NCI-H82 (cell line): ENCODE results near the gene PSMB3.

Experiments used
- DNase-seq: peaks from one replicate; lab custom pipeline; 2025; lab: John Stamatoyannopoulos, UW

The PSMB3 gene

DNA sequence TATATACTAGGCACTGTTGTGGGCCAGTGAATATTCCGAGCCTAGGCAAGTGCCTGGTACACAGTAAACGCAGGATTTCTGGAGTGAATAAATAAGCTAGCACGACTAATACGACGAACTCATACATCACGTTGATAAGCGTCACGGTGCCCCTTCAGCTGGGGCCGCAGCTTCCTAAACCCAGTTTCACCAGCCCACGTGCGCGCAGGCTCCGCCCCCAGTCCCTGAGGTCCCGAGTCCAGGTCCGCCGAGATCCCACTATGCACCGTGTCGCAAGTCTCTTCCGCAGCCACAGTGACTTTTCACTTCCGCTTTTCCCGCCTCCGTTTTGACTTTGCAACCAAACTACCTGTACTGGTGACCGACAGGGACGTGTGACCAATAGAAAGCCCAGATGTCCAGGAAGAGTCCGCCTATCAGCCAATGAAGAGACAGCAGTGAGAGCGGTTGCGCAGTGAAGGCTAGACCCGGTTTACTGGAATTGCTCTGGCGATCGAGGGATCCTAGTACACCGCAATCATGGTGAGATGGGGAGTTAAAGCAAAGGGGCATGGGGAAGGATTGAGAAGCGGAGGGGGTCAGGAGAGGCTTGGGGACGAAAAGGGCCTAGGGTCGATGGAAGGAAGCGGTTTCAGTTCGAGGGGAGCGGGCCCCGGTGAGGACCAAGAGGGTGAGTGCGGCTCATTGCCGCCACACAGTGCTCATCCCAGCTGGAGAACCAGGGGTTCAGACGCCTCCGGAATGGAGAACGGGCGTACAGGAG, at the start of gene PSMB3:
TSS of gene PSMB3 (plus strand) at position 434 of the 763 bp plus-strand sequence. CDS start at position 520, 86 bp downstream.
- DNase-seq, result peak; percentile 100

DNA sequence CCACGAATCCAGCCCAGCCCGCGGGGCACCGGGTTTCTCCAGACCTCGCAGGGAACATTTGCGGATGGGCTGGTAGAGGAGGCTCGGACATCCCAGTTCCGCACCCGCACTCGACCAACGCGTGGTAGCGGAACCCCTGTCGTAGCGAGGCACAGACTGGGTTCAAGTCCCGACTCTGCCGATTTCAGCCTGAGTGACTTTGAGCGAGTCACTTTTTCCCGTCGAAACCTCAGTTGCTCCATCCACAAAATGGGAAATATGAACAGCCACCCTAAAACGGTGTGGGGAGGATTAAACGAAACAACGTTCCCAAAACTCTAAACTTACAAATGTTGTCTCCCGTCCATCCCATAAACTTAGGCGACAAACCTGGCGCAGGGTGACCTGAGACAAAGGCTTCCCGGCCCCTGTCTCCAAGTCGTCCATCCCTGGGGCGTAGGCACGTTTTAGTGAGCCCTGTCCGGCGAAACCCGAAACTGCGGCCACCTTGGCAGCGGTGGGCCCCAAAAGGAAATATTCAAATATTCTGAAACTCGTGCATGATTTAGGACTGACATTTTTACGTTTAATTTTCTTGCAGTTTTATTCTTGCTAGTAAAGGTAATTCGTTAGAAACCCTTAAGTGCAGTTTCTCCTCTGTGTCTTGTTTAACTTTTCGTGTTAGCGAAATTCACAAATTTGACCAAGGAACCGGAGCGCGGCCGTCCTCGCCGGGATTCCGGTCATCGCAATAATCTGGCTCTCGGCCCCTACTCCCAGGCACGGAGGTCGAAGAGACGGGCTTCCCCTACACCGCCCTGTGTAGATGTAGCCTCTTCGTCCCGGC, 49.4 kb upstream of the PSMB3 start:
- DNase-seq, result no peak

DNA sequence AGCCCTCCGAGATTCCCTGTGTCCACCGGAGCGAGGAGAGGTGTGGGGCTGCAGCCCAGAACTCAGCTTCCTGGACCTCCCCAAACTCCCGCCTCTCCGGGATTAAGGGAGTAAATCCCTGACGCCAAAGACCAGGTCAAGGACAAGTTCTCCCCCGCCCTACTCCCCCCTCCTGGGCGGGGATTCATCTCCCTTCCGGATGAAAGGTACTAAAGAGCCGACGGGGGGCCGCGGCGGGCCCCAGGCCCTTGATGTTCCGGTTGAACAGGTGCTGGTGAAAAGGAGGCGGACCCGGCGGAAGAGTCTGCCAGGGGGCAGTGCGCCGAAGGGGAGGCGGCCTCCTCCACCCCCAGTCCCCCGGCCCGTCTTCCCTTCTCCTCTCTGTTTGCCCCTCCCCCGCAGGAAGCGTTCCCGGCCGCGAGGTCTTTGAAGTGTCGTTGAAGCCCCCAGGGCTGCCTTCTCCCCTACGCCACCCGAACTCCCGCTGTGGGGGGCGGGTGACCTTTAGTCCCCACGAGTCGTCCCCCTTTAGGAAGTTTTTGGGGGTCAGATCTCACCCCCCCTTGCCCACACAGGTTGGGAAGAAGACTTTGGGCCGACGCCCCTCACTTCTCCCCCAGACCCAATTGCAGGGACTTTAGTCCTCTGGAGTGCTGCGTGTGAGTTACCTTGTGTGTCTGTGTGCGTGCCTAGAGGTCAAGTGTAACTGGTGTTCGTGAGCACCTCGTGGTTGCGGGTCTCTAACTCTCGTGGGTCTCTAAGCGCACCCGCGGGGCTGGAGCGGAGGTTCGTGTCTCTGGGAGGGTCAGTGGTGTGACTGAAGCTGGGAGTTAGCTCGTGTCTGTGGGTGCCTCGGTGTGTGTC, 48.6 kb upstream of the PSMB3 start:
- DNase-seq, result peak; percentile 99

DNA sequence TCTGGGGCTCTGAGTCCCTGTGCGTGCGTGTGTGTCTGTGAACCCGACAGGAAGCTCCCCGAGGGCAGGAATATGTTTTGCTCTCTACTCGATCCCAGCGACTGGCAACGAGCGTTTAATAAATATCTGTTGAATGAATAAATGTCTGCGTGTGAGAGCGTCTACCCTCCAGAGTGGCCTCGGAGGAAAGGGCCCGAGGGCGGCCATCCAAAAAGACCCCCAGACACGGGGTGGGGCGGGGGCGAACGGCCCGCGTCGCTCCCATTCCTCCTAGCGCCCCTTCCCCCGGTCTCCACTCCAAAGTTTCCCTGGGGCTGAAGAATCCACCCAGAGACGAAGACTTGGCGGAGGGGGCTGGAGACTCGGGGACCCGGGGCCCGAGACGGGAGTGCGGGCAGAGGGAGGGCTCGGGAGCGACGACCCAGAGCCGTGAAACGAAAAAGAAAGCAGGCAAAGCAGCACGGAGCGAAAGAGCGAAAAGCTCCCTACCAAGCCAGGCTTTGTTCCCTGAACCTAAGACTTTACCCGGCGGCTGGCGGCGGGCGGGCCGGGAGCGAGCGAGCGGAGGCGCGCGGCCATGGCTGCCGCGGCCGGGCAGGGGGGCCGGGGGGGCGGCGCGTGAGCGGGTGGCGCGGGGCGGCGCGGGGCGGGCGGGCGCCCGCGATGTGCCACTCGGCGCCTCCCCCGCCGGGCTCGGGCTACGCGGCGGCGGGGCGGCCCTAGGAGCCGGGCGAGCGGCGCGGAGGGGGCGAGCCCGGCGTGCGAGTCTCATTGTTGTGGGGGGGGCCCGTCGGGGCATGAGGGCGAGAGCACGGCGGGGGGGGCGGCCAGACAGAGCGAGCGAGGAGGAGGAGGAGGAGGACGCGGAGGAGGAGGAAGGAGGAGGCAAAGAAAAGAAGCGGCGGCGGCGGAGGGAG, 47.7 kb upstream of the PSMB3 start, which contains the start of gene MLLT6:
TSS of gene MLLT6 (plus strand) at position 668 of the 917 bp plus-strand sequence. CDS start 360 bp downstream, outside the sequence.
- DNase-seq, result peak; percentile 86

DNA sequence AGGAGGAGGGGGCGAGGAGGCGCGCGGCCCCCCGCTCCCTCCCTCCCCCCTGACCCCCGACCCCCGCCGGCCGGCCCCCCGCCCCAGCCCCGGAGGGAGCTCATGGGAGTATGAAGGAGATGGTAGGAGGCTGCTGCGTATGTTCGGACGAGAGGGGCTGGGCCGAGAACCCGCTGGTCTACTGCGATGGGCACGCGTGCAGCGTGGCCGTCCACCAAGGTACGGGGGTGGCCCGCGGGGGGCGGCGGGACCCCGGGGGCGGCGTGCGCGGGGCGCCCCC, 47.1 kb upstream of the PSMB3 start:
- no peak for DNase-seq

DNA sequence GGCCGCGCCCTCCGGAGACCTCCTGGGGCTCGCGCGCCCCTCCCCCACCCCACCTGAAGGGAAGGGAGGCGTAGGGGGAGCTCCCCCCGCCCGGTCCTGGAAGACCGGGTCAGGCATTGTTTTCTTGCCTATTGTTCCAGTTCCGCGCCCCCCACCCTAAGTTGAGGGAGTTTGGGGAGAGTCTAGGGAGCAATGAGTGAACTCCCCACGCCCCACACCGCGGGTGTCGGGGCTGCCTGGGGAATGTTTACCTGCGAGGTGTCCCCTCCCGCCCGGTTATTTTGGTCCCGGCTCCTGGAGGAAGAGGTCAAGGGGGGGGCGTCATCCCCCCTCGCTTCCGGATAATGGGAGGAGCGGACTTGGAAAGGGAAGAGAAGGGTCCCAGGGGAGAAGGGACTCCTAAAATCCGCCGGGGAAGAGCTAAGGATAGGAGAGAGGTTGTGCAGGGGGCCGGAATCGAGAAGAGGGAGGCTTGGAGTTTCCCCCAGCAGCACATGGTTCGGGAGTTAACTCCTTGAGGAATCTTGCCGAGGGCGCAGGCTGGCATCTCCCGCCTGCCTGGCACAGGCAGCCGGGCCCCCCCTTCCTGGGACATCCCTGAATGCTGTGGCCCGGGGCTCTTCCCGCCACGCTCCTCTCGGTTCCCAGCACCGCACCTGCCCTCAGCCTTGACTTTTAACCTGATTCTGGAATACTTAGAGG, 46.6 kb upstream of the PSMB3 start:
- peak; percentile 95 for DNase-seq

DNA sequence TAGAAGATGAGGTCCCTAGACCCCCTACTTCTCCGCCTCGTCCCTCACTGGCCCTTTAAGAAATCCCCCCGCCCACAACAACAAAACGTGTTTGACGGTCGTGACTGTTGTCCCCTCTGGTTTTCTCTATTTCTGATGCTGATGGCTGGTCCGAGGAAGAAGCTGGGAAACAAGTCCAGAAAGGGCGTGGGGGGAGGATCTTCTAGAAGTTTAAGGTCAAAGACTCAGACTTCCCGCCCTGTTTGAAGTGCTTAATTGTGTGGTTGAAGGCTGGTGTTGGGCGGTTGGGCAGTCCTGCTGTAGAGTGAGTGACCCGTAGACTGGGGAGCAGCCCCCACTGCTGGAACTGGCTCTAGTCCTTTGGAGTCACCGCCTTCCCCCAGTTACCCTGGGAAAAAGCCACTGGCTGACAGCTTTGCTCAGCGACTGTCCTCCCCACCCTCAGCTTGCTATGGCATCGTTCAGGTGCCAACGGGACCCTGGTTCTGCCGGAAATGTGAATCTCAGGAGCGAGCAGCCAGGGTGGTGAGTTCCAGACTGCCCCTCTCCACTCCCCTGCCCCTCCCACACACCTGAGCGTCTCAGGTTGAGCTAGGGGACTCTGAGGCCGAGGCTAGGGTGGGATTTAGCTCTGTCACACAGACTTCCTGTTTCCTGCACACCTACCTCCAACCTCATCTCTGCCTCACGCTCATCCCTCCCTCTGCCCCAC, 45.9 kb upstream of the PSMB3 start:
- DNase-seq, result peak; percentile 54

DNA sequence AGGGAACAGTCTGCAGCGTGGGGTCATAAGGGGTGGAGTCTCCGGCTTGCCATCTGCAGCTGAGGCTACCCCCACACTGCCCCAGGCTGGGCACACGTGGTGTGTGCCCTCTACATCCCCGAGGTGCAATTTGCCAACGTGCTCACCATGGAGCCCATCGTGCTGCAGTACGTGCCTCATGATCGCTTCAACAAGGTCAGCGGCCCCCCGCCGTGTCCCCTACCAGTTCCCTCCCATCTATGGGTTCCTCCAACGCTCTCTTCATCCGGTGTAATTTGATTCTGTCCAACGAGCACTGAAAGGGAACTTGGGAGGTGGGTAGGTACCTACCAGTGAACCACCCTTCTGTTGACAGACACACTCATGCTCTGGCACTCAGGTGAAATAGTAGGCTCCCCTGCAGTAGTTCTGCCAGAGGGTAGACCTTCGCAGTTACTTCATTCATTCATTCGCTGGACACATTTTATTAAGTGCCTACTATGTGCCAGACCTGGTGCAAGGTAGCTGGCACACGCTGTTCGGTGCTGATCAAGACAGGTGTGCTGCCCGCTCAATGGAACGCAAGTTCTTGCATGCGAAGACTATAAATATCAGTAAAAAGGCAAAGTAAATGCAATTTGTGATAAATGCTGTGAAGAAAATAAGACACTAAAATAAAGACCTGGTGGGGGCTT, 44.7 kb upstream of the PSMB3 start:
- DNase-seq, result no peak

DNA sequence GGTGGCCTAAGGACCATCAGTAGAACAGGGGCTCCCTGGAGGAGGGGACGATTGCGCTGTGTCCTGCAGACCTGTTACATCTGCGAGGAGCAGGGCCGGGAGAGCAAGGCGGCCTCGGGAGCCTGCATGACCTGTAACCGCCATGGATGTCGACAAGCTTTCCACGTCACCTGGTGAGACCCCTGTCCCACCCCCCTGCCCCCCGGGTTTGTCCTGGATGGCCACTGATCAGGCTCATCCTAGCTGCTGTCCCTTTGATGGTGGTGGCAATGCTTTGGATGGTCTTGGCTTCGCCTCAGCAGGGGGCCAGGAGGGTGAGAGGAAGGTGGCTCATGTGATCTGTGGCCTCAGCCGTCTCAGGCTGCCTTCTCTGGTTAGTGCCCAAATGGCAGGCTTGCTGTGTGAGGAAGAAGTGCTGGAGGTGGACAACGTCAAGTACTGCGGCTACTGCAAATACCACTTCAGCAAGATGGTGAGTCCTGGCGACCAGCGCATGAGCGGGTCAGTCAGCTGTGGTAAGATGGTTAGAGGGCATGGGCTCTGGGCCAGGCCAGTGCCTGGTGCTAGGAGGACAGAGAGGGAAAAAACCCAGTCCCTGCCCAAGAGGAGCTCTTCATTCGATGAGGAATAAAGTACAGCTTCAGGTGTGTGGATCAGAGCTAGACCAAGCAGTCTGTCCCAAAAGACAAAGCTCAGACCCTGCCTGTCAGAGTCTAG, 43.3 kb upstream of the PSMB3 start:
- DNase-seq, result no peak

DNA sequence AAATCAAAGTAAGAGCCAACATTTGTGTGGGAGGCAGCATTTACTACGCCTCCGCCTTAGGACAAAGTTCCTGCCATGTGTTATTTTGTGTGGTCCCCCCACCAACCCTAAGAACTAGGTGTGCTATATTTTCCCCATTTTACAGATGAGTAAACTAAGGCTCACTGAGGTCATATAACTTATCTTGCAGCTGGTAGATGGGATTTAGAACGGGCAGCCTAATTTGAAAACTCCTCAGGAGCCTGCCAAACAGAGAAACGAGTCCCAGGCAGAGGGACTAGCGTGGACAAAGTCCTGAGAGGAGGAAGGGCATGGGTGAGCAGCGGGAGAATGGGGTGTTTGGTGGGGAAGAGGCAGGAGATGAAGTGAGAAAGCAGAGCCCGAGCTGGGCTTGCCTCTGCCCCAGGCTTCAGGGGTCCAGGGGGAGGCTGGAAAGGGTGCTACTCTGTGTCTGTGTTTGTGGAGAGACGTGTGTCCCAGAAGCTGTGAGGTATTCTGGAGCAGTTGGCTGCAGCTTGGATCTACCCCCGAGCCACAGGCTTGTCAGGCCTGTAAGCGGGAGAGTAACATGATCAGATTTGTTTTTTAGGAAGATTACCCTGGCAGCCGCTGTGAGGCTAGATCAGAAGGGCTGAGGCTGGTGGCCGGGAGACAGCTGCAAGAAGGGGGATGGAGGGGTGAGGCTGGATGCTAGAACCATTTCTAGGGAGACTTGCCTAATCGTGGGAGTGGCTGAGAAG, 42.5 kb upstream of the PSMB3 start:
- DNase-seq, result peak; percentile 84

DNA sequence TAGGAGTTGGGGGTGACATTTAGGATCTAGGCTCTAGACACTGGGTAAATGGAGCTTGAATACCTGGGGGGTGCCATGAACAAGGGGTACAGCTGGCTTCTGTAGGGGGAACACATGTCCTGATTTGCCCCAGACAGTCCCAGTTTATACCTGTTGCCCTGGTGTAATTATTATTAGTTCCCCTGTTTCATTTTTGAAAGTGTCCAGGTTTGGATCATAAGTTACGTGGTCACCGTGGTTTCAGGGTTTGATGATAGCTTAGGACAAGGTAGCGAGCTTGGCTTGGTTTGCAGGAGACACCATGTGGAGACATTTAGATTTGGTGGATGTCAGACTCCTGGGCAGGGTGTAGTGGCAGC, 42.0 kb upstream of the PSMB3 start:
- no peak for DNase-seq

DNA sequence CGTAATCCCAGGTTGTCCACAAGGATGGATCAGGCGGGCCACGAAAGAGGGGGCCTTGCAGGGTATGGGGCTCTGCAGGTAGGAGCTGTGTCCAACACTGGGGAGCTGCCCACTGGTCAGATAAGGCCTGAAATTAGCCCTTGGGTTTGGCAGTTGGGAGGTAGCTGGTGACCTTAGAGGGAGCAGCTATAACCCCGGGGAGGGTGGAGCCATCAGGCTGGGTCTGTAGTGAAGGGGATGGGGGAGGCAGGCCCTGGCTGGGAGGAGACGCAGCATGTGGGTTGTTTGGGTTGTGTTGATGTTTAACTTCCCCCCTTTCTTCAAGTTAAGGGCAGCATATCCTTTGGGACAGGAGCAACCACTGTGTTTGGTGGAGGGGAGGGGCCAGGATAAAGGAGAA, 41.6 kb upstream of the PSMB3 start:
- DNase-seq, result no peak

DNA sequence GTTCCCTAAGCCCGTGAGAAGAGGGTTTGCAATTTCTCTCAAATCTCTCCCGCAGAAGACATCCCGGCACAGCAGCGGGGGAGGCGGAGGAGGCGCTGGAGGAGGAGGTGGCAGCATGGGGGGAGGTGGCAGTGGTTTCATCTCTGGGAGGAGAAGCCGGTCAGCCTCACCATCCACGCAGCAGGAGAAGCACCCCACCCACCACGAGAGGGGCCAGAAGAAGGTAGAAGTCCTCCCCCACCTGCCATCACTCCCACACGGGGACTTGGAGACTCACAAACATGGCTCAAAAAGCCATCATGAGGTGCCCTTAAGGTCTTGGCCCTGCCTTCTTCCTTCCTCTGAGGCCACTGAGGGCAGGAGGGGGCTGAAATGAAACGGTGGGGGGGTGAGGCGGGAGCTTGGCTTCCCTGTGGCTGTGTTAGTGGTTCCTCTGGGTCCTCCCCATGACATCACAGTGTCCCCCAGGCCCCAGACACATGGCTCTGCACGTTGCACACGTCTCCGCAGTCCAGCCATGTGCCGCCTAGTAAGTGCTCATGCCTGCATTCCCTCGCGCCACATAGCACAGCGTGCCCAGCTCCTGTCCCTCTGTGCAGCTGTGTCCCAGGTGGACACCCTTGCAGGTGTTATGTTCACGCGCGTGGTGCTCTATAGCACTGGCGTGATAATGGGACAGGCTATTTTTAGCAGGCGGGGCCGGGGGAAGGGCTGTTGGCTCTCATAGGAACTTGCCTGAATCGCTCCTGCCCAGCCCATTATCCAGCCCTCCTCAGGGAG, 40.6 kb upstream of the PSMB3 start:
- no peak for DNase-seq

DNA sequence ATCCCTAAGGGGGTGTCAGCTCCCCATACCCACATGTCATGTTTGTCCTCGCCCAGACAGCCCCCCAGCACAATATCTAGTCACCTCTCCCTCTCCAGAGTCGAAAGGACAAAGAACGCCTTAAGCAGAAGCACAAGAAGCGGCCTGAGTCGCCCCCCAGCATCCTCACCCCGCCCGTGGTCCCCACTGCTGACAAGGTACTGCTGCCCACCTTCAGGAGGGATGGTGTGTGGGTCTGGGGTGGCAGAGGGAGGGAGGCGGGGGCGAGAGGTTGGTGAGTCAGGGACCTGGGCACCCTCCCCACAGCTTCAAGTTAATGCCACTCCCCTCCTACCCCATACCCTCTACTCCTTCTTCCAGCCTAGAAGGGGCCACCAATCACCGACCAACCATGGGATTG, 39.9 kb upstream of the PSMB3 start:
- DNase-seq, result no peak

DNA sequence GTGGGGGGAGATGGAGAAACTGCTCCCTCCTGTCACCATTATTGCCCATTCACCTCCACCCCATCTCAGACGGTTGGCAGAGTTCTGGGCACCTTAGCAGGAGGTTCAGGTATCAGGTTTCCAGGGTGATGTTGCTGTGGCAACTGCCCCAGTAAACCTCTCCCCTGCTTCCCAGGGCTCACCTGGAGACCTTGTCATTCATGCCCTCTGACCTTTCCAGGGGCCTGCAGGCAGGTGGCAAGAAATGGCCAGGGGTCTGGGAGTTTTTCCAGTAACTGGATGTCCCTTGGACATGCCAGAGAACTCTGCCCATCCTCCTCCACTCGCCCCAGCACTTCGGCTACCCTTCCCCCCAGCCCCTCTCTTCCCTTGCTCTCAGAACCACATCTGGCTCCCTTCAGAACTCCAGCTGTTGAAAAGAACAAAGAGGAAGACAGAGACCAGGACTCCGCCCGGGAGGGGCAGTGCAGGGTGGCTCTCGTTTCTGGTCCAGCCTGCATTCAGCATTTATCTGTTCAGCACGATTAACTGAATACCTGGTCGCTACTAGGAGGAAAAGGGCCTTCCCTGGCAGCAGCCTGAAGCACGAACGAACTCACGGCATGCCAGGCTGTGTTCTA, 39.0 kb upstream of the PSMB3 start:
- no peak for DNase-seq

DNA sequence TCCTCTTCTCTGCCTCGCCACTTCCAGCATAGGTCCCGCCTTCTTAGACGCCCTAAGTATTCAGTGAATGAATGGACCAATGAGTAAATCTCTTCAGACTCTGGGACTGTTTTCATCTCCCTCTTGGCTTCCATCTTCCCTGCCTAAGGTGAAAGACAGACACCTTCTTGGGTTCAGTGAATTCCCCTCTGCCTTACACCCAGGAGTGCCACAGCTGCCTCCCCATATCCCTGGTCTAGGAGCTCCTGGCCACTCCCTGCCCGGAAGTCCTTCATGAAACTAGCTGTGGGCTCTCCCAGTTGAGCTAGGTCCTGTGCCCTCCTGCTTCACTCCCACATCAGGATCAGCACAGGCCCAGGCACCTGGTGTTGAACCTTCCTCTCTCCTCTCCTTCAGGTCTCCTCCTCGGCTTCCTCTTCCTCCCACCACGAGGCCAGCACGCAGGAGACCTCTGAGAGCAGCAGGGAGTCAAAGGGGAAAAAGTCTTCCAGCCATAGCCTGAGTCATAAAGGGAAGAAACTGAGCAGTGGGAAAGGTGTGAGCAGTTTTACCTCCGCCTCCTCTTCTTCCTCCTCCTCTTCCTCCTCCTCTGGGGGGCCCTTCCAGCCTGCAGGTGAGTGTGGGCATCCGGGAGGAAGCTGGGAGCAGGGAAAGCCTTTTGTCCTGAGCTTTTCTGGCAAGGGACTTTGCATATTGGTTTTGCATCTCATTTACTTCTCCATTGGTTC, 37.2 kb upstream of the PSMB3 start:
- no peak for DNase-seq
